Inflammatory macrophage treated with lipopolysaccharide for 1 hour (primary cell): ENCODE data around the gene CPSF3.

Experiments
- DNase-seq, 2 donors: peaks; one replicate each; pipeline ENCODE4 v3.0.0-alpha.2; 2020 to 2022

Gene CPSF3

GRCh38 chr2:9423100-9423921, at the start of gene CPSF3, which contains the start of gene ITGB1BP1:
Gene CPSF3 (plus strand): TSS chr2:9423654. CDS start chr2:9423774, 120 bp downstream.
Gene ITGB1BP1 (minus strand): TSS chr2:9423528. CDS start chr2:9418697, 4,831 bp downstream.
- peak; percentile 98 to 99 for DNase-seq

- DNase-seq = no peak
Measured at GRCh38 chr2:9374071-9374730, 49.3 kb upstream of the CPSF3 start.

- no peak for DNase-seq
Measured at GRCh38 chr2:9375857-9376428, 47.5 kb upstream of the CPSF3 start.

- DNase-seq = no peak
Measured at GRCh38 chr2:9377461-9378097, 45.9 kb upstream of the CPSF3 start.

GRCh38 chr2:9378433-9379390, 44.7 kb upstream of the CPSF3 start:
- DNase-seq = no peak

GRCh38 chr2:9379391-9379755, 44.1 kb upstream of the CPSF3 start:
- no peak for DNase-seq

- no peak for DNase-seq
Measured at GRCh38 chr2:9380702-9381628, 42.5 kb upstream of the CPSF3 start.

- DNase-seq = no peak
Measured at GRCh38 chr2:9382604-9383235, 40.7 kb upstream of the CPSF3 start.

- DNase-seq = no peak
Measured at GRCh38 chr2:9384521-9384920, 38.9 kb upstream of the CPSF3 start.

GRCh38 chr2:9385841-9386240, 37.6 kb upstream of the CPSF3 start:
- no peak for DNase-seq

GRCh38 chr2:9388199-9388681, 35.2 kb upstream of the CPSF3 start:
- no peak for DNase-seq

- DNase-seq = no peak
Measured at GRCh38 chr2:9388950-9389911, 34.2 kb upstream of the CPSF3 start.

- DNase-seq = no peak
Measured at GRCh38 chr2:9390151-9390850, 33.2 kb upstream of the CPSF3 start.

GRCh38 chr2:9390991-9391390, 32.5 kb upstream of the CPSF3 start:
- no peak for DNase-seq

GRCh38 chr2:9391961-9392720, 31.3 kb upstream of the CPSF3 start:
- DNase-seq = no peak

GRCh38 chr2:9392898-9393765, 30.3 kb upstream of the CPSF3 start:
- DNase-seq = no peak

GRCh38 chr2:9394816-9395215, 28.6 kb upstream of the CPSF3 start:
- DNase-seq = no peak
